PC-3 (cell line): ENCODE data around the gene WWC2. TPM values are rescaled to one million over a fixed set of nuclear protein-coding genes. Genes with fewer than 3 reads are reported as not detected.

Experiments used
- ATAC-seq: fragments of 200-7000 bp; cut with Tn5 transposase; 2 replicates; pipeline ENCODE4 v1.9.1; 2020; ENCODE audit warnings: mild to moderate bottlenecking, moderate library complexity
- BruUV-seq: library from RNA; stranded (reverse); fragments of 400-500 nt; replicated peaks from 2 replicates; lab custom pipeline; 2021; lab: Mats Ljungman, UMichigan
- CTCF ChIA-PET: fragments of 300-600 bp; sonication (Branson Sonifier 250); formaldehyde crosslinking; loops from one replicate; lab custom pipeline; 2022; ENCODE audit warnings: antibody characterized with exemption; lab: Charles Lee
- POLR2A ChIA-PET: fragments of 300-600 bp; sonication (Branson Sonifier 250); formaldehyde crosslinking; loops from one replicate; lab custom pipeline; 2022; ENCODE audit warnings: antibody characterized with exemption; ENCODE audit not compliant: unreplicated experiment; lab: Charles Lee
- DNase-seq: peaks from one replicate; pipeline ENCODE4 v3.0.0-alpha.2; 2015
- H2AFZ ChIP-seq: fragments of 300-600 bp; sonication (generic); 2 replicates; pipeline ENCODE4 v1.6.0; 2016; ENCODE audit warnings: antibody characterized with exemption, low read length
- H3F3A ChIP-seq: fragments of 300-600 bp; sonication (generic); one replicate; pipeline ENCODE4 v1.6.0; 2017; ENCODE audit warnings: antibody characterized with exemption, low read length, control low read depth, mild to moderate bottlenecking; ENCODE audit not compliant: unreplicated experiment
- H3K27ac ChIP-seq: fragments of 300-600 bp; sonication (generic); 2 replicates; pipeline ENCODE4 v1.5.1; 2016; ENCODE audit warnings: mild to moderate bottlenecking, low read length
- H3K27me3 ChIP-seq: fragments of 300-600 bp; sonication (generic); 2 replicates; pipeline ENCODE4 v1.6.1; 2016; ENCODE audit warnings: low read length, mixed read lengths
- H3K36me3 ChIP-seq: fragments of 300-600 bp; sonication (generic); 2 replicates; pipeline ENCODE4 v1.6.1; 2016; ENCODE audit warnings: low read depth, mixed run types, low read length, mixed read lengths
- H3K4me1 ChIP-seq: fragments of 300-600 bp; sonication (generic); 2 replicates; pipeline ENCODE4 v1.5.1; 2016; ENCODE audit warnings: low read length; ENCODE audit not compliant: insufficient read depth
- H3K4me2 ChIP-seq: fragments of 300-600 bp; sonication (generic); 2 replicates; pipeline ENCODE4 v1.6.0; 2016; ENCODE audit warnings: low read length
- H3K4me3 ChIP-seq: fragments of 300-600 bp; sonication (generic); 2 replicates; pipeline ENCODE4 v1.5.1; 2016; ENCODE audit warnings: mild to moderate bottlenecking, low read length, mixed read lengths
- H3K79me2 ChIP-seq: fragments of 300-600 bp; sonication (generic); 2 replicates; pipeline ENCODE4 v1.6.1; 2017; ENCODE audit warnings: low read length, mixed read lengths
- H3K9ac ChIP-seq: fragments of 300-600 bp; sonication (generic); 2 replicates; pipeline ENCODE4 v1.6.0; 2016; ENCODE audit warnings: mild to moderate bottlenecking, low read length
- H3K9me2 ChIP-seq: fragments of 300-600 bp; sonication (generic); replicated peaks from 2 replicates; pipeline ENCODE4 v1.6.1; 2016; ENCODE audit warnings: mixed run types, low read length, mixed read lengths
- H3K9me3 ChIP-seq: fragments of 300-600 bp; sonication (generic); 2 replicates; pipeline ENCODE4 v1.6.1; 2016; ENCODE audit warnings: low read length, mixed read lengths
- H4K20me1 ChIP-seq: fragments of 300-600 bp; sonication (generic); 2 replicates; pipeline ENCODE4 v1.6.1; 2016; ENCODE audit warnings: low read length, mixed read lengths
- EZH2 ChIP-seq: fragments of 300-600 bp; sonication (generic); IDR thresholded peaks from one replicate; pipeline ENCODE4 v1.6.1; 2017; ENCODE audit warnings: antibody characterized with exemption, mild to moderate bottlenecking, low read length; ENCODE audit not compliant: unreplicated experiment
- EZH2phosphoT487 ChIP-seq: fragments of 300-600 bp; sonication (generic); IDR thresholded peaks from 2 replicates; pipeline ENCODE4 v1.6.1; 2018; ENCODE audit warnings: mild to moderate bottlenecking, antibody characterized with exemption, low read length, borderline replicate concordance
- intact Hi-C: fragments of 100-400 bp; cut with micrococcal nuclease; formaldehyde crosslinking; loops from 2 replicates; pipeline ENCODE4 v1.9.0; 2023
- total RNA-seq: library from RNA; depleted of rRNA; stranded (reverse); fragments of >200 nt; gene quantifications from 2 replicates; pipeline ENCODE4 v1.2.3, GENCODE V29; 2014
- TF ChIP-seq, protein P1 (sequence below): fragments of 300-600 bp; sonication (generic); conservative IDR thresholded peaks from 2 replicates; pipeline ENCODE4 v1.5.1; 2017; ENCODE audit warnings: antibody characterized with exemption, low read depth, mild to moderate bottlenecking, low read length

The WWC2 gene
- total RNA-seq, 1 experiment from 2014 or later: 15.8 TPM

DNA sequence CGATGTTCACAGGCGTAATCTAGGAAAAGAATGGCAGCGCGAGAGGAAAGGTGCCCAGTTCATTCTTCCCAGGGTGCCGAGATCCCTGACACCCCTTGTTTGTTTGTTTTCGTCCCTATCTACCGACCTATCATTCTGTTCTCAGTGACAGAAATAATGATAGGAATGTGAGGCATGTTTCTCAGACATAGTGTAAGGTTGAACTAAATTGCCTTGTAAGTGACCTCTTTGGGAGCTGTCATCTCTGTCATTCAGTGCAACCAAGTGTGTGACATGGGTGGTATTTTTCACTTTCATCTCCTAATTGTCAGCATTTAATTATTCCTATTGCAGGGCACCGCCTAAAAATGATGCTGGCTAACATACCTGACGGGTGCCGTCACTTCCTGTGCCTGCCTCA, 196.7 kb downstream of the WWC2 start:
- CTCF ChIA-PET: no interaction called here
- intact Hi-C loops: no loop called here
- Histone ChIP-seq H3K4me3 (no peak overlapping the region), H3K27ac (no peak overlapping the region), H3K9me3 (no peaks in the 10 kb centered on the region), H3K27me3 (no peaks in the 10 kb centered on the region), H3K9ac (no peak overlapping the region), H2AFZ (no peak overlapping the region), H4K20me1 (no peaks in the 10 kb centered on the region), H3K36me3 (no peaks in the 10 kb centered on the region; the same call in 1 of the 2 replicates), H3K9me2 (no peaks in the 10 kb centered on the region), H3K4me2 (no peak overlapping the region), H3F3A (no peaks in the 10 kb centered on the region), H3K4me1 (no peaks in the 10 kb centered on the region; the same call in 1 of the 2 replicates), H3K79me2 (no peaks in the 10 kb centered on the region)
- no peak for DNase-seq
- no peak for TF ChIP-seq EZH2
- TF ChIP-seq EZH2phosphoT487: no peak
- TF ChIP-seq, protein P1, sequence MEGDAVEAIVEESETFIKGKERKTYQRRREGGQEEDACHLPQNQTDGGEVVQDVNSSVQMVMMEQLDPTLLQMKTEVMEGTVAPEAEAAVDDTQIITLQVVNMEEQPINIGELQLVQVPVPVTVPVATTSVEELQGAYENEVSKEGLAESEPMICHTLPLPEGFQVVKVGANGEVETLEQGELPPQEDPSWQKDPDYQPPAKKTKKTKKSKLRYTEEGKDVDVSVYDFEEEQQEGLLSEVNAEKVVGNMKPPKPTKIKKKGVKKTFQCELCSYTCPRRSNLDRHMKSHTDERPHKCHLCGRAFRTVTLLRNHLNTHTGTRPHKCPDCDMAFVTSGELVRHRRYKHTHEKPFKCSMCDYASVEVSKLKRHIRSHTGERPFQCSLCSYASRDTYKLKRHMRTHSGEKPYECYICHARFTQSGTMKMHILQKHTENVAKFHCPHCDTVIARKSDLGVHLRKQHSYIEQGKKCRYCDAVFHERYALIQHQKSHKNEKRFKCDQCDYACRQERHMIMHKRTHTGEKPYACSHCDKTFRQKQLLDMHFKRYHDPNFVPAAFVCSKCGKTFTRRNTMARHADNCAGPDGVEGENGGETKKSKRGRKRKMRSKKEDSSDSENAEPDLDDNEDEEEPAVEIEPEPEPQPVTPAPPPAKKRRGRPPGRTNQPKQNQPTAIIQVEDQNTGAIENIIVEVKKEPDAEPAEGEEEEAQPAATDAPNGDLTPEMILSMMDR: no peak
- BruUV-seq: no TSS peak
- ATAC-seq: no peak
- POLR2A ChIA-PET: no interaction called here

DNA sequence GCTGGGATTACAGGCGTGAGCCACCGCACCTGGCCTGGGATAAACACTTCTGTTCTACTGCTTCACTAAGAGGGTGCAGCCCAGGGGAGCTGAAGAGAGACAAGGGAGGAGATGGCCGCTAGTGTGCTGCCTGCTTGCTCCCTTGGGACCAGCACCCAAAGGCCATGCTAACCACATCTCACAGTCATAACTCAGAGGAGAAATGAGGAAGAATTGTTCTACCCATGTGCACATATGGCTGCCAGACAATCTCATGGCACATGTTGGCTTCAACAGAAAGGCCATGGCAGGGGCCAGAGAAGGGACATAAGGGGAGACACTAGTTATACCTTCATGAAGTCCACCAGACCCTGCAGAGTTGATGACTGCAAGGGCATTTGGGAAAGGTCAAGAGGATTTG, 198.6 kb downstream of the WWC2 start:
- Histone ChIP-seq H3K4me3 (no peak overlapping the region), H3K27me3 (no peaks in the 10 kb centered on the region), H4K20me1 (no peaks in the 10 kb centered on the region), H3K4me2 (no peak overlapping the region), H3K9me3 (no peaks in the 10 kb centered on the region), H3K4me1 (no peaks in the 10 kb centered on the region; the same call in 1 of the 2 replicates), H2AFZ (no peak overlapping the region), H3K79me2 (no peaks in the 10 kb centered on the region), H3K36me3 (no peaks in the 10 kb centered on the region; the same call in 1 of the 2 replicates), H3F3A (no peaks in the 10 kb centered on the region), H3K9ac (no peak overlapping the region), H3K9me2 (no peaks in the 10 kb centered on the region), H3K27ac (no peak overlapping the region)
- ChIA-PET CTCF (no interaction called here), POLR2A (no interaction called here)
- TF ChIP-seq EZH2phosphoT487 (no peak), EZH2 (no peak)
- TF ChIP-seq, protein P1: no peak
- intact Hi-C loops: no loop called here
- DNase-seq (no peak), ATAC-seq (no peak)
- BruUV-seq: no TSS peak

DNA sequence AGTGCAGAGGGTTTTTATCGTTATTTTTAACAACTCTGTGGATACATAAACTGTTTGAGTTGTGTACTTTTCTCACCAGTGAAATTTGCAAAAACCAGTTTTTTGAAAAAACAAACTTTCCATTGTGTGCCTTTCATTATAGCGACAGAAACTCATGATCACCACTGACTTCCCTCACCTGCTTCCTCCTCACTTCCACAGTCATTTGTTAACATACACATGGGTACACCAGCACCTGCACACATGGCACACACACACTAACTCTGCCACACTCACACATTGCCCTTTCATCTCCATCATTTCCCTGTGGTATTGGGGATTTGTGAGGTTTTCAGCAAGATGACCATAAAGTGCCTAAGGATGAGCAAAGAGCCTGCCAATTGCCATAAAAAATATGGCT, 200.4 kb downstream of the WWC2 start:
- H3K9me3 ChIP-seq: no peaks in the 10 kb centered on the region
- no peaks in the 10 kb centered on the region for H3K79me2 ChIP-seq
- no peaks in the 10 kb centered on the region for H3K27me3 ChIP-seq
- ChIA-PET POLR2A (no interaction called here), CTCF (no interaction called here)
- TF ChIP-seq EZH2: no peak
- no peak for TF ChIP-seq EZH2phosphoT487
- TF ChIP-seq, protein P1: no peak
- no peaks in the 10 kb centered on the region for H3K9me2 ChIP-seq
- H3K27ac ChIP-seq: no peak overlapping the region
- no peak overlapping the region for H2AFZ ChIP-seq
- H3F3A ChIP-seq: no peaks in the 10 kb centered on the region
- no peak overlapping the region for H3K4me3 ChIP-seq
- H3K9ac ChIP-seq: no peak overlapping the region
- intact Hi-C loops: no loop called here
- no peaks in the 10 kb centered on the region; the same call in 1 of the 2 replicates for H3K4me1 ChIP-seq
- ATAC-seq (no peak), DNase-seq (no peak)
- no TSS peak for BruUV-seq
- H3K36me3 ChIP-seq: no peaks in the 10 kb centered on the region; the same call in 1 of the 2 replicates
- no peaks in the 10 kb centered on the region for H4K20me1 ChIP-seq
- H3K4me2 ChIP-seq: no peak overlapping the region
